NOMO-1 treated with DMSO at 0.1 percent for 48 hours (cell line): Measurements from ENCODE around the gene HAVCR1.
"Not testable (repeated sequence)": the region's sequence is repeated elsewhere in the genome, so short reads cannot be mapped to it uniquely, and the experiment has no call there.

ENCODE experiments used
- DNase-seq: peaks from one replicate; lab custom pipeline; 2025; ENCODE audit not compliant: unreplicated experiment; lab: John Stamatoyannopoulos, UW

The HAVCR1 gene

GRCh38 chr5:157051604-157052245, 7.2 kb downstream of the HAVCR1 start:
- no peak for DNase-seq

DNA sequence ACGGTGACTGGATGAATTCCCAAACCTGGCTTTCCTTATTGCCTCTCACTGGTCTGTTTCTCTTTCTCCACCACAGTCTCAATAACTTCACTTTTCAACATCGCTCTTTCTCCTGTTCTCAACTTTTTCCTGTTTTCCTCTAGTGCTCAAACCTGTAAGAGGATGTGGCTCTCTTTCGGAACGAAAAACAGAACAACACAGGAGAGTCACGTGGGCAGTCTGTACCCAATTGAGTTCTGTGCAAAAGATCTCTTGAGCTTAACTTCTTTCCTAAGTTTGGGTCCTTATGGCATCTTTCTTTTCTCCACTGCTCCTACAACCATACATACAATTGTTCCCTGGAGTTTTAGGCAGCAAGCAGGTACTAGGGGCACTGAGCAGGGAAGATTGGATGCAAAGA, 8.9 kb downstream of the HAVCR1 start:
- DNase-seq = no peak

- DNase-seq = no peak
Measured at GRCh38 chr5:157049605-157050004, 9.3 kb downstream of the HAVCR1 start.

GRCh38 chr5:157047898-157048297, 11.0 kb downstream of the HAVCR1 start:
- no peak for DNase-seq

GRCh38 chr5:157047016-157047415, 11.9 kb downstream of the HAVCR1 start:
- not testable (repeated sequence) for DNase-seq

DNA sequence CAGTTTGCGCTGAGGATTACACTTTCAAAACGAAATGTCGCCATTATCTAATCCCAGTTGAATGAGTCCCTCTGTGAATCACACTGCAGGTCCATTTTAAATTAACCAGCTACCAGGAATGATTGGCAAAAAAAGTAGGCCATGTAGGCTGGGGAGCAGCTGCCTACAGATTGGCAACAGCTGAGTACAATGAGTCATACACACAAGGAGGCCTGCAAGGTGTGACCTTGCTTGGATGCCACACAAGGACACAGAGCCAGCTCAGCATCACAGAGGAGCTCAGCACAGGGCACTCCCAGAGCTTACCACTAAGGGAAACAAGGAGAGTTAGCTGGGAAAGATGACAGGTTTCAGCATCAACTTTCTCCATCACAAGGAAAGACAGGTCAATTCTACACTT, 12.9 kb downstream of the HAVCR1 start:
- no peak for DNase-seq

DNA sequence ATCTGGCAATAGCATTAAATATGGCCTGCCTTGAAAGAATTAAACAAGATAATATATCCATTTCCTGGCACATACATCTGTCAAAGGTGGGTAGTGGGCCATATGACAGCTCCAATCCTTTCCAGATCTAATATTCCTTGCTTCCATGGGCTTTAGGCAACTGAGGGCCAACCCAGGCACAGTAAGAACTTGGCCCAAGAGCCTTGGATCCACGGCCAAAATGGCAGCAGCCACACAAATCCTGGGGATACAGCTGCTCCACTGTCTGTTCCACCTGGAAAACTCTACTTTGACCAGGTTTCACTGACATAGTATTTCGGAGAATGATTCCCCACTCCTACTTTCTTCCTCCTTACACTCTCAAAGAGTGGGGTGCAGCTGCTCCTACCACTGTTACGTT, 13.3 kb downstream of the HAVCR1 start:
- DNase-seq = no peak

GRCh38 chr5:157038568-157039187, 20.2 kb downstream of the HAVCR1 start:
- no peak for DNase-seq

DNA sequence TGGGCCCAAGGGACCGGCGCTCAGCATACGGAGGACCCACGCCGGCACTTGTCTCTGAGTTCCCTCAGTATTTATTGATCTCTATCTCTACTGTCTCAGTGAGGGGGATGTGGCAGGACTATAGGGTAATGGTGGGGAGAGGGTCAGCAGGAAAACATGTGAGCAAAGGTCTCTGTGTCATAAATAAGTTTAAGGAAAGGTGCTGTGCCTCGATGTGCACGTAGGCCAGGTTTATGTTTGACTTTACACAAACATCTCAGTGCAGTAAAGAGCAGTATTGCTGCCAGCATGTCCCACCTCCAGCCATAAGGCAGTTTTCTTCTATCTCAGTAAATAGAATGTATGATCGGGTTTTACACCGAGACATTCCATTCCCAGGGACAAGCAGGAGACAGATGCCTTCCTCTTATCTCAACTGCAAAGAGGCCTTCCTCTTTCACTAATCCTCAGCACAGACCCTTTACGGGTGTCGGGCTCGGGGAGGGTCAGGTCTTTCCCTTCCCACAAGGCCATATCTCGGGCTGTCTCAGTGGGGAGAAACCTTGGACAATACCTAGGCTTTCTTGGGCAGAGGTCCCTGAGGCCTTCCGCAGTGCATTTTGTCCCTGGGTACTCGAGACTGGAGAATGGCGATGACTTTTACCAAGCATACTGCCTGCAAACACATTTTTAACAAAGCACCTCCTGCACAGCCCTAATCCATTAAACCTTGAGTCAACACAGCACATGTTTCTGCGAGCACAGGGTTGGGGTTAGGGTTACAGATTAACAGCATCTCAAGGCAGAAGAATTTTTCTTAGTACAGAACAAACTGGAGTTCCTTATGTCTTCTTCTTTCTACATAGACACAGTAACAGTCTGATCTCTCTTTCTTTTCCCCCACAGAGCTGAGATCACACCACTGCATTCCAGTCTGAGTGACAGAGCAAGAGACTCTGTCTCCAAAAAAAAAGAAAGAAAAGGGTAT, 24.5 kb downstream of the HAVCR1 start:
- not testable (repeated sequence) for DNase-seq

GRCh38 chr5:157033071-157033583, 25.8 kb downstream of the HAVCR1 start:
- no peak for DNase-seq

GRCh38 chr5:157030692-157031091, 28.2 kb downstream of the HAVCR1 start:
- DNase-seq = no peak

- no peak for DNase-seq
Measured at GRCh38 chr5:157029457-157029856, 29.5 kb downstream of the HAVCR1 start.

DNA sequence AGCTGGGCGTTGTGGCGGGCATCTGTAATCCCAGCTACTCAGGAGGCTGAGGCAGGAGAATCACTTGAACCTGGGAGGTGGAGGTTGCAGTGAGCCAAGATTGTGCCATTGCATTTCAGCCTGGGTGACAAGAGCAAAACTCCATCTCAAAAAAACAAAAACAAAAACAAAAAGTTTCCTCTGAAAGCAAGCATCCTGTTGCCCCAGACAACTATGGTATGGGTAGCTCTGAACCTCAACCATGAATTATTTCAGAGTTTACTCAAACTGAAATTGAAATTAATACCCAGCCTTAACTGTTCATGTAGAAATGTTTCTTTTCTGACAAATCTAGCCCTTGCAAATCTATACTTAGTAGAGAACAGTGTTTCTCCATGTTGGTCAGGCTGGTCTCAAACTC, 31.3 kb downstream of the HAVCR1 start:
- not testable (repeated sequence) for DNase-seq

- DNase-seq = no peak
Measured at GRCh38 chr5:157026789-157027424, 32.0 kb downstream of the HAVCR1 start.

- DNase-seq = no peak
Measured at GRCh38 chr5:157025093-157025698, 33.7 kb downstream of the HAVCR1 start.

DNA sequence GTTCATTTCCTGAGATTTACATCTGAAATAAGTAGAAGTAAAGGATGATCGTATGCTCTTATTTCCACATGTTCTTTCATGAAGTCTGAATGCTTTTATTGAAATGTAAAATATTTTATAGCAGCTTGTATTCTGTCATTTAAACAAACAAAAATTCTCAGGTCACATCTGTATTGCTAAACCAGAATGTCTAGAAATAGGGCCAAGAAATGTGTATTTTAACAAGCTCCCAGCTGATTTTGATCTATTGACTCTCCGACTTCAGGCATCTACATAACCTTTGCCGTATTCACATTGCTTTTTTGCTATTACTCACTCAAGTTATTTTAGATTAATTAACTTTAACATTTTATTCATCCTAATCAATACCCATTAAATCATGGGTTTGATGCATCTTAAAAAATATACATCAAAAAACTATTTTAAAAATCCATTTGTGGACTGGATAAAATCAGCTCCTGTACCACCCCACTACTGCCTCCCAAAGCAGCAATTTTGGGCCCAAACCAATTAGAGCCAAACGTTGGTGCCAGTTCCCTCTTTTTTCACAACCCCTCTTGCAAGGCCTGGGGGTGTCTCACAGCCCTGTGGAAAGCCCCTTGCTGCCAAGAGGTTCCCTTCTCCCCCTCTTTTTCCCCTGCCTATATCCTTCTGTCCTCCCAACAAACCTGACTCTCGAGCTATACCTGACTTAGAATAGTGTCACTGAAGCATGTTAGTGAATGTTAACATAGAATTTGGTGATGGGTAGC, 34.5 kb downstream of the HAVCR1 start:
- no peak for DNase-seq

GRCh38 chr5:157022024-157022423, 36.9 kb downstream of the HAVCR1 start:
- no peak for DNase-seq

GRCh38 chr5:157020511-157021222, 38.2 kb downstream of the HAVCR1 start:
- DNase-seq = no peak

DNA sequence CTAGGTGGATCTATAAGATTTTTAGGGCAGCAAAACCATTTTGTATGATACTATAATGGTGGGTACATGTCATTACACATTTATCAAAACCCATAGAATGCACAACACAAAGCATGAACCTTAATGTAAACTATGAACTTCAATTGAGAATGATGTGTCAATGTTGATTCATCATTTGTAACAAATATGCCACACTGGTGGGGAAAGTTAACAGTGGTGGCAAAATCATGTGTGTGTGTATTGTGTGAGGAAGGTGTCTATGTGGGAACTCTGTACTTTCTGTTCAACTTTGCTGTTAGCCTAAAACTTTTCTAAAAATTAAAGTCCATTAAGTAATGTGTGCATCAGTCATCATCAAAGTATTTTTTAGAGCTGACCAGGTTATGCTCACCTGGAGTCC, 38.9 kb downstream of the HAVCR1 start:
- no peak for DNase-seq
